NCI-H1092 (cell line): ENCODE measurements around the gene GPR26.
"Not testable (repeated sequence)": the region's sequence is repeated elsewhere in the genome, so short reads cannot be mapped to it uniquely, and the experiment has no call there.

Source experiments
- DNase-seq: peaks from one replicate; lab custom pipeline; 2025; lab: John Stamatoyannopoulos, UW

Gene GPR26

DNA sequence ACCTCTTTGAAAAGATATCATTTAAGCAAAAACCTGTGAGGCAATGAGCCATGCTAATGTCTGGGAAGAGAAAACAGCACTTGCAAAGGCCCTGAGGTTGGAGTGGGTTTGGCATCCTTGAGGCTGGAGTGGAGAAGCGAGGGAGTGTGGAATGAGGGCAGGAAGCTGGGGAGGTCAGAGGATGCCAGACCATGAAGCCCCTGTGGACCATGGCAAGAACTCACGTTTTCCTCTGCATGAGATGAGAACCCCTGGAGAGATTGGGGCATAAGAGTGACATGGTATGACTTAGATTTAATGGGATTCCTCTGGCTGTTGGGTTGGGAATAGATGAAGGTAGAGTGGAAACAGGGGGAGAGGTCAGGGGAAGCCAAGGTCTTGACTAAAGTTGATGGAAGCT lies 49.4 kb downstream of the GPR26 start:
- no peak for DNase-seq

DNA sequence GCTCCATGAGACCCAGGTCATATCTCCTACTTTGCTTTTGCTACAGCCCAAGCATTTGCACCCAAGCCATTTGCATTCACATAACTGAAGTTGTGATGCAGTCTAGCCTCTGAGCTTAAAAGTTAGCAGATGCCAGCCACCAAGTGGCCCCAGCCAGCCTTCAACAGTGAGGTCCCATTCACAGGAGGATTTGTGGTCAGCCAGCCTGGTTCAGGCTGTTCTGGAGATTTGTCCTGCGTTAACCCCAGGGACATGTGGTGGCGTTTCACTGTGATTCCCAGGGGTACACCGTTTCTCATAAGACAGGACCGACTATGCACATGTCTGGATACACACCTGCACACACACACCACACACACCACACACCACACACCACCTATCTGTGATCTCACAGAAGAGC lies 51.2 kb downstream of the GPR26 start:
- no peak for DNase-seq

DNA sequence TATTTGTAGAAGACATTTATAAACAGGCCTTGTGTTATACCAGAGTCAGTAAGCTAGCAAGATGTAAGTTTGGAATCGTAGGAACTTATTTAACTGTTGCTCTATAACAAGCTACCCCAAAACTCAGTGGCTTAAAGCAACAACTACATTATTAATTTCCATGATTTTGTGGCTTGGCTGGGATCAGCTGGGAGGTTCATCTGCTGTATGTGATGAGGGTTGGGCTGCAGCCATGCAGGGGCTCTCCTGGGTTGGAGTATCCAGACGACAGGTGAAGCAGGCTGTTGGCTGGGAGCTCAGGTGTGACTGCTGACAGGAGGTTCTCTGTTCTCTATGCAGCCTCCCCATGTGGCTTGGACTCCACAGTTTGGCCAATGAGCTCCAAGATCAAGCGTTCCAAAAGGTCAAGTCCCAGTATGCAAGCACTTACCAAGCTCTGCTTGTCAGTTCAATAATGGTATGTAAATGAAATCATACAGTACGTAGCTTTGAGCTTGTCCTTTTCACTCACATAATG lies 52.4 kb downstream of the GPR26 start:
- no peak for DNase-seq

DNA sequence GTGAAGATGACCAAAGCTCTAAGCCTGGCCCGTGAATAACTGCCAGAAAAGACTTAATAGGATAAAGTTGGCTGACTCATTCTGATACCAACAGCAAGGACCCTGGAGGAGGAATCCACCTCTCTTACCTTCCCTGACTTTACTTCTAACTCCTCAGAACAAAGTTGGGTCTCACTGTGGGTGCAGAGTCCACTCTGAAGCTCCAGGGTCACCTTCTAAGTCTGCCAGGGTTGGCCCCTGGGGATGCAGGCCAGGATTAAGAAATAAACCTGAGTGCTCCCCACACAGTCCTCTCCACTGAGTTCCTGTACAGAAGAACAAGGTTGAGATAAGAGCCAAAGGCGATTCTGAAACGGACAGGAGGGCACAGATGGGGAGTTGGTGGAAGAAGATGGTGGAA lies 54.4 kb downstream of the GPR26 start:
- DNase-seq: no peak

DNA sequence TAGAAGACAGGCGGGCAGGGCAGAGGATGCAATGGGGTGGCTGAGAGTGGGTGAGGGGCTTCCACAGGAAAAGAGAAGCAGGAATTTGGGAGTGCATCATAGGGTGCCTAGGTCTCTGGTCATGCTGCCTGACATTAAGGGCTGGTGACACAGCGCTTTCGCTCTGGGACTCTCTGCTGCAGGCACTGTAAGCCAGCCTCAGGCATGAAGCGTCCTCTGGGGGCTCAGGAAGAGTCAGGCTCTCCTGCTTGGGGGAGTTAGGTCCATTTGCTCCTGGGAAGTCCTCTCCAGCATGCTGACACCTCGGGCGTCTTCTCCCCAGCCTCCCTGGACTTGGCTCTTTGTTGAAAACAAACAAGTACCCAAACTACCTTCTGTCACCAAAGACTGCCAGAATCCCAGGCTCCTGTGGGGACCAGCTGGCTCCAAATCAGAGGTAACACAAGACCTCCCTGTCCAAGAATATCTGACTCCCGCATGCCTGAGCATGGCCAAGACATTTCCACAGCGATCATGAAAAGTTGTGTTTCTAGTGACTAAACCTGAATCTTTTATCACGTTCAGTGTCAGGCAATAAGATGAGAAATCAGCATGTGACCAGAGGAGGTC lies 55.4 kb downstream of the GPR26 start:
- DNase-seq: no peak

DNA sequence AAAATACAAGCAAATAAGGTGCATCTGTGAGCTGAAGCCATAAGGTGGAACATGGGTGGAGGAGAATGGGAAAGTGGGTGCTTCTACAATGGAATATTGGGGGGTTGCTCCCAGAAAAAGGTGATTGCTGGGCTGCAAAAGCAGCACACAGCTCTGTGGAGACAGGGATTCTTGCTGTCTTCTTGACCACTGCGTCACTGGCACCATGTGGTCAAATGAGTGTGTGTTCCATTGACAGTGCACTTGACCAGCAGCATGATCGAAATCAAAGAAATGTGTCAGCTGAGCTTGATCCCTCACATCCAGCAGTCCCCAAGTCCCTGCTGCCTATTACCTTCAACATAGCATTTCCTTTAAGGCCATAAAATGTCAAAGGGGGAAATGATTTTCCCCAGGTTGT lies 56.2 kb downstream of the GPR26 start:
- DNase-seq: no peak

DNA sequence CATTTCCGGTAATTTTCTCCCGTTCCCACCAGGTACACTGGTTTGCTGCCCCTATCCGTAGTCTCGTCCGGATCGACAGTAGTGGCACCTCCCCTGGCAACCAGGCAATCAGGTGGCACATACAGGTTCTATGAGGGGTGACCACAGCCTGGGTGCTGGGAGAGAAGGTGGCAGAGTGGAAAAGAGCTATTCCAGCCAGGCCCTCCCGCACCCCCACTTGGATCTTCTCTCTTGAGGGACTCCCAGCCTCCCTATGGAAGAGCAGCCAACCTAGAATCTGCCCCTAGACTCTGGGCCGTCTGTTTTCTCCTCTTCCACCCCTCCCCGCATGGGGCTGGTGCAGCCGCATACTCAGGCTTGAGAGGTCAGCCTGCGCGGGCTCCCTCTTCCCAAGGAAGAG lies 58.6 kb downstream of the GPR26 start:
- no peak for DNase-seq

DNA sequence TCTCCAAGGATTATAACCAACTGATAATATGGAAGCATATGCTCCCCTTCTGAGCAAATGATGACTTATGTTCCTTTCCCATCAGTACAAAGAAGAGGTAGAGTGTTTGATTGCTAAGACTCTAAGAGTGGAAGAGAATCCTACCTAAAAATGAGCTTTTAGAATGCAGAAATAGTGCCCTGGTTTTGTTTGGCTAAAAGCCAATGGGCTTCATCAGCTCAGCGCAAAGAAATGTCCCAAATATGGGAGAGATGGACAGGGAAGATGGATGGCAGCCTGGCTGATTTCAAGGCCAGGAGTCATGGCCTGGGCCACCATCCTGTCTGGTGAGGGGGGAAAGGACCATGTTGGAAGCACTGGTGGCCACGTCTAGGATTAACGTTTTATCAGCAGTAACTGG lies 60.2 kb downstream of the GPR26 start:
- DNase-seq: no peak

DNA sequence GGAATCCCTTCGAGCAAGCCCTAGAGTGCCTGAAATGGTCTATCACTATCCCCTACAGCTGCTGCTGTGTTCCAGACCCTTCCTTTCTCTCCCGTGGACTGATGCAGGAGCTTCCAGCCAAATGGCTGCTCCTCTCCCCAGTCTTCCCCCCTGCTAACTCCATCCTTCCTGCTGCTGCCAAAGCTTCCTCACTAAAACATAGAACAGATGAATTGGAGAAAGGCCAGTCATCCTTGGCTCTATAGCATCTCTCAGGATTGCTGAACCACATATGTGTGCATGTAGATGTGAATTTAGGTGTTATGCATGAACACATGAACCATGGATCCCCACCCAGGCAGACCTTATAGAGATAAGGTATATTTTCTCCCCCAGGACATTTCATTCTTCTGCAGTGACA lies 60.7 kb downstream of the GPR26 start:
- DNase-seq: no peak

DNA sequence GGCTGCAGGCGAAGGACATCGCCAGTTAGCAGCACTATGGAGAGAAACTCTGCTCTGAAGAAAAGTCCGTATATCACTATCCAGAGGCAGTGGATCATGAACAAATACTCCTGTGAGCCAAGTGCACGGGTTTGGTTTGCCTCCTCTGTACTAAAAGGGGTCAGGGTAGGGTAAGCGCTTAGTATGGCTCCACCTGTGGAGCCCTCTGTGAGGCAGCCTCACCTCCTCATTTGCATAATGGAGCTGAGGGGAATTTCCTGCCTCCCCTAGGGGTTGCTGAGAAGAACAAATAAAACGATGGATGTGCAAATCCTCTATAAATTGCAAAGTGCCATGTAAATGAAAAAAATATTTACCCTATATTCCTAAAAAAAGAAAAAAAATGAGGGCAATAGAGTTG lies 63.4 kb downstream of the GPR26 start:
- DNase-seq: no peak

DNA sequence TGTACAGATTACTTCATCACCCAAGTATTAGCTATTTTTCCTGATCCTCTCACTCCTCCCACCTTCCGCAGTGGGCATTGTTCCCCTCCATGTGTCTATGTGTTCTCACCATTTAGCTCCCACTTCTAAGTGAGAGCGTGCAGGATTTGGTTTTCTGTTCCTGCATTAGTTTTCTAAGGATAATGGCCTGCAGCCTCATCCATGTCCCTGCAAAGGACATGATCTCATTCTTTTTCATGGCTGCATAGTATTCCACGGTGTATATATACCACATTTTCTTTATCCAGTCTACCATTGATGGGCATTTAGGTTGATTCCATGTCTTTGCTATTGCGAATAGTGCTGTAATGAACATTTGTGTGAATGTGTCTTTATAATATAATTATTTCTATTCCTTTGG lies 70.8 kb downstream of the GPR26 start:
- DNase-seq: not testable (repeated sequence)

DNA sequence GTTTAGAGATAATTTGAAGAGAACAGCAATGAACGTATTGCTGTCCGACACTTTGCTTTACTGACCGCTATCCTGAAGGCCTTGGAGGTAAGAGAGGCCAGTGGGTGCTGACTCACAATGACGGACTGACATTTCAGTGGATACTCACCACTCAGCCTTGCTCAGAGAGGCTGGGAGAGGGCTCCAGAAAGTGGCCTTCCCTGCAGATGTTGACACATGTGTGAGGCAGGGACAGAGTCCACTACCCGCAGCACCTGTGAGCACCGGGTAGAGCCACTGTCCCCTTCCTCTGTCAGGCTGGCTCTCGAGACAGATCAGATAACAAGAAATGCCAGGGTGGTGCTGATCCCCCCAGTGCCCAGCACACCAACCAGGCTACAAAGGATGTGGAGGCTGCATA lies 75.0 kb downstream of the GPR26 start:
- no peak for DNase-seq

DNA sequence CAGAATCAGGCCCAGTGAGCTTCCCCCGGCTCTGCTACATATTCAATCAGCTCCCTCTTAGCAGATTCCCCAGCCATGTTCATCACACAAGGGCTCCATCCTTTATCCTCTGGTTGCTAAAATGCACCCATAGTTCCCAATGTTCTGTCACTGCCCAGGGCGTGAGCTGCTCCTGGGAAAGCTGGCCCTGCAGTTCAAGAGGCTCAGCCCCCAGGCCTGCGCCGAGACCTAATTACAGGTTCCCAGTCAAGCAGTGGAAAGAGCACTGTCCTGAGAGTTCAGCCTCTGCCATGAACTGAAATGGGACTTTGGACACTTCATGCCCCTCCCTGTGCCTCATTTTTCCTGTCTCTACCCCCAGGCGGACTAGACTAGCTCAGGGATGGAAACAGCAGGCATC lies 75.6 kb downstream of the GPR26 start:
- no peak for DNase-seq

DNA sequence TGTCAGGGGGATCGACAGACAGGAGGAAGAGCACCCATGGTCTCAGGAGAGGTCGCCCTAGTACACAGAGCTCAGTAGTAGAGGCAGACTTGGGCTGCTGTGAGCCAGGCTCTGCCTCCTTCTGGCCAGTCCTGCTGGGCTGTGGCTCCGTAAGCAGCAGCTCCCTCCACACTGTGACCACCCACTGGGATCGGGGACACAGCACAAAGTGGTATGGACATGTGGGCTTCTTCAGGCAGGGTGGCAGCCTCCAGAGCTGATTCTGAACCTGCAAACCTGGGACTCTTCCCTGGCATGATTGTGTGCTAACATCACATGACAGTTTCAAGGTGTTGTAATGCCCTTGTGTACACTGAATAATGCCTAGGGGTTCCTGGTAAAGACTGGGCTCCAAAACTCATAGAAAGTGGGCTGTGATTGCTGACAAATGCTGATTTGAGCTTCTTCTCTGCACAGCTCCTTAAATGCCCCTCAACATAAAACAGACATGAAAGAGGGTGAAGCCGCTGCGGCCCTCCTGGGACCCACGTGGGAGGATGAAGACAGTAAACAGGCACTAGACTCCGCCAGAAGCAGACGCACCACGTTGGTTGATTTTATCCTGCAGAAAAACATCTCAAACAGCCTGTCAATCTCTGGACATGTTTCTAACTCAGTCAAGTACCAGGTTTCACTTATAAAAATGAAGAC lies 76.7 kb downstream of the GPR26 start:
- DNase-seq: no peak

DNA sequence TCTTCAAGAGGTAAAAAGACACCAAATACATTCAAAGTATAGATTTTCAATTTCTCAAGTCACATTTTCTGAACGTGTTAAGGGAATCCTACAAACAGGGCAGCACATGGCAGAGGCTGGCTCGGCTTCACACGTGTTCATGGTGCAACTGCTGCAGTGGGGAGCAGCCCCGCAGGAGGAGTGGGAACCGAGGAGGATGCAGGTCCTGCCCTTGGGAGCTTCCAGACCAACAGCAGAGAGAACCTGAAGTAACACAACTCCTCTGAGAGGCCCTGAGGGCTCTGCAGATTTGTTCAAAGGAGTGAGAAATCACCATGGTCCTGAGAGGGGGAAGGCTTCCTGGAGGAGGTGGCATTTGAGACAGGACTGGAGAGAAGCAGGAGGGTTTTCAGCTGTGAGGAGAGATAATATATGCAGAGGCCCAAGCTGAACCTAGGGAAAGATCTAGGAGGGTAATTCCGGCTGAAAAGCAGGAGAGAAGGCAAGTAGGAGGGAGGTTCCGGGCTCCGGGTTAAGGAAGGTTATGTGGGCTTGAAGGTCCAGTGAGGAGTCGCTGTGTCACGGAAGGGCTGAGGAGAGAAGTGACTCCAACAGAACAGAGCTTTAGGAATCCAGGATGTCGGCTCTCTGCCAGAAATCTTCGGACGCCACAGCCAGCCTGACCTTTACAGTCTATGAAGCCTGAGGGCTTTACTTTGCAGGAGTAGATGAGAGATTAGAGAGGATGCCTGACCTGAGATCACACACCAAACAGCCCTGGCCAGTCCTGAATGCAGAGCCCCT lies 77.5 kb downstream of the GPR26 start:
- no peak for DNase-seq

DNA sequence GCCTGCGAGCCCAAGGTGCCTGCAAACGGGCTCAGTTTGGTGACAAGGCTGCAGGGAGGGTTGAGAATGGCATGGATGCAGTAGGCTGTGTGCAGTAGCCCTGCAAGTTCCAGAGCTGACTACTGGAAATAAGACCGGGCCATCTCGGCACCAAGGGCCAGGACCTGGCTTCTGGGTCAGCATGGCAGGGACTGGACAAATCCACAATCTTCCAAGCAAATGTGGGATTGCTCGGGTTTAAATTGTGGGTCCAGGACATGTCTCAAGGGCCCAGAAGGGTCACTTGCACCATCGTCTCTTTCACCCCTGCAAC lies 78.0 kb downstream of the GPR26 start:
- DNase-seq: no peak
